HepG2 (cell line): ENCODE measurements around the gene MPC1. TPM values are rescaled to one million over a fixed set of nuclear protein-coding genes. Genes with fewer than 3 reads are reported as not detected.

ENCODE experiments used
- ATF5 ChIP-seq: sonication (generic); formaldehyde crosslinking; IDR thresholded peaks from 2 replicates; pipeline ENCODE4 v1.4.0; 2020; ENCODE audit warnings: mild to moderate bottlenecking, low read depth, missing genetic modification reagents
- HES4 ChIP-seq: sonication (generic); formaldehyde crosslinking; IDR thresholded peaks from 2 replicates; pipeline ENCODE4 v1.9.0; 2021; ENCODE audit warnings: mild to moderate bottlenecking, missing genetic modification reagents, borderline replicate concordance
- KDM1A ChIP-seq: IDR thresholded peaks from 2 replicates; pipeline ENCODE4 v1.6.1; 2016; ENCODE audit warnings: missing compliant biosample characterization
- MED1 ChIP-seq: sonication (generic); formaldehyde crosslinking; IDR thresholded peaks from 2 replicates; pipeline ENCODE4 v1.4.0; 2020; ENCODE audit warnings: missing genetic modification reagents
- MEIS1 ChIP-seq: sonication (generic); formaldehyde crosslinking; IDR thresholded peaks from 2 replicates; pipeline ENCODE4 v1.9.0; 2021; ENCODE audit warnings: mild to moderate bottlenecking, missing genetic modification reagents, moderate library complexity, borderline replicate concordance
- MTA1 ChIP-seq: sonication (generic); formaldehyde crosslinking; IDR thresholded peaks from 2 replicates; pipeline ENCODE4 v1.4.0; 2020; ENCODE audit warnings: missing genetic modification reagents, mild to moderate bottlenecking, borderline replicate concordance
- MTF2 ChIP-seq: sonication (generic); formaldehyde crosslinking; IDR thresholded peaks from 2 replicates; pipeline ENCODE4 v1.5.0; 2020; ENCODE audit warnings: missing genetic modification reagents, borderline replicate concordance
- NR2F1 ChIP-seq, 2 experiments: fragments of 450-650 bp in 1 of 2; formaldehyde crosslinking in 1 of 2; IDR thresholded peaks; 2 replicates each; pipeline versions ENCODE4 v1.5.0 to v1.6.1; 2016 to 2020; ENCODE audit warnings: mild to moderate bottlenecking in 1 of 2, missing compliant biosample characterization in 1 of 2, missing genetic modification reagents in 1 of 2, moderate library complexity in 1 of 2
- USF2 ChIP-seq, 2 experiments: sonication (generic) in 1 of 2; formaldehyde crosslinking in 1 of 2; IDR thresholded peaks; 2 replicates each; pipeline versions ENCODE4 v1.5.1 to v1.6.1; 2011 to 2020; ENCODE audit warnings: borderline replicate concordance in 1 of 2, low read depth in 1 of 2, low read length in 1 of 2, mild to moderate bottlenecking in 1 of 2, missing genetic modification reagents in 1 of 2, moderate library complexity in 1 of 2
- ZNF331 ChIP-seq: sonication (generic); formaldehyde crosslinking; IDR thresholded peaks from 2 replicates; pipeline ENCODE4 v1.4.0; 2020; ENCODE audit warnings: missing genetic modification reagents
- ZNF619 ChIP-seq: sonication (generic); formaldehyde crosslinking; IDR thresholded peaks from 2 replicates; pipeline ENCODE4 v1.4.0; 2020; ENCODE audit warnings: mild to moderate bottlenecking, missing genetic modification reagents
- ZNF75D ChIP-seq: sonication (generic); formaldehyde crosslinking; IDR thresholded peaks from 2 replicates; pipeline ENCODE4 v1.8.1; 2023; ENCODE audit warnings: missing genetic modification reagents, mild to moderate bottlenecking, borderline replicate concordance
- ZNF784 ChIP-seq: sonication (generic); formaldehyde crosslinking; IDR thresholded peaks from 2 replicates; pipeline ENCODE4 v1.5.1; 2020; ENCODE audit warnings: missing genetic modification reagents, mild to moderate bottlenecking, borderline replicate concordance
- polyA plus RNA-seq, 8 experiments: library from polyadenylated mRNA; depleted of rRNA in 3 of 8; stranded (reverse) in 7 of 8; unstranded in 1 of 8; fragments of >200 nt; fragmentation: Illumina TruSeq in 4 of 8; extraction: Trizol in 4 of 8; gene quantifications; 2 replicates each; pipeline versions ENCODE4 v1.2.1 to v1.2.3, GENCODE V29; 2011 to 2016; ENCODE audit warnings: low read depth in 4 of 8, missing spikeins in 1 of 8, mixed read lengths in 1 of 8; ENCODE audit not compliant: insufficient read depth in 1 of 8
- total RNA-seq, 5 experiments: library from RNA; depleted of rRNA; stranded (reverse); fragments of >200 nt; fragmentation: Illumina TruSeq; extraction: Trizol; gene quantifications; 2 replicates each; pipeline ENCODE4 v1.2.3, GENCODE V29; 2016; ENCODE audit warnings: low read depth in 1 of 5
- TF ChIP-seq, protein P1 (sequence below), 2 experiments: fragments of 450-650 bp in 1 of 2; sonication (generic) in 1 of 2; formaldehyde crosslinking in 1 of 2; IDR thresholded peaks; 2 replicates each; pipeline versions ENCODE4 v1.6.1 to v1.8.0; 2016 to 2022; ENCODE audit warnings: antibody characterized with exemption in 1 of 2, mild to moderate bottlenecking in 1 of 2, missing genetic modification reagents in 1 of 2

The MPC1 gene
- total and polyA plus RNA-seq, 2 of the 13 experiments (the other 11 are each of a cell fraction or from before 2014, with no cell fraction given) = 189 to 214 TPM

- TF ChIP-seq ZNF784 (CRISPR knock-in tag) (peak; percentile 69; the same call in 1 of the 2 replicates), USF2 (IDR thresholded peaks at IDR 0.05; ENCODE audit: low read depth, low read length) (no peak), USF2 (CRISPR knock-in tag; IDR thresholded peaks at IDR 0.05; ENCODE audit: borderline replicate concordance) (no peak), MEIS1 (CRISPR knock-in tag) (no peak), MTF2 (CRISPR knock-in tag) (peak; percentile 77; the same call in 1 of the 2 replicates), NR2F1 (CRISPR knock-in tag; IDR thresholded peaks at IDR 0.05) (no peak), ZNF331 (CRISPR knock-in tag) (peak; percentile 77; the same call in 1 of the 2 replicates), ZNF619 (CRISPR knock-in tag) (peak; percentile 89), HES4 (no peak), ATF5 (CRISPR knock-in tag) (no peak), MED1 (CRISPR knock-in tag) (peak; percentile 78), KDM1A (CRISPR knock-in tag) (0 out of 2 replicates have a peak, but pooled peaks have one; percentile 16), ZNF75D (CRISPR knock-in tag) (no peak), MTA1 (CRISPR knock-in tag) (peak; percentile 88; the same call in 1 of the 2 replicates)
- TF ChIP-seq, protein P1, sequence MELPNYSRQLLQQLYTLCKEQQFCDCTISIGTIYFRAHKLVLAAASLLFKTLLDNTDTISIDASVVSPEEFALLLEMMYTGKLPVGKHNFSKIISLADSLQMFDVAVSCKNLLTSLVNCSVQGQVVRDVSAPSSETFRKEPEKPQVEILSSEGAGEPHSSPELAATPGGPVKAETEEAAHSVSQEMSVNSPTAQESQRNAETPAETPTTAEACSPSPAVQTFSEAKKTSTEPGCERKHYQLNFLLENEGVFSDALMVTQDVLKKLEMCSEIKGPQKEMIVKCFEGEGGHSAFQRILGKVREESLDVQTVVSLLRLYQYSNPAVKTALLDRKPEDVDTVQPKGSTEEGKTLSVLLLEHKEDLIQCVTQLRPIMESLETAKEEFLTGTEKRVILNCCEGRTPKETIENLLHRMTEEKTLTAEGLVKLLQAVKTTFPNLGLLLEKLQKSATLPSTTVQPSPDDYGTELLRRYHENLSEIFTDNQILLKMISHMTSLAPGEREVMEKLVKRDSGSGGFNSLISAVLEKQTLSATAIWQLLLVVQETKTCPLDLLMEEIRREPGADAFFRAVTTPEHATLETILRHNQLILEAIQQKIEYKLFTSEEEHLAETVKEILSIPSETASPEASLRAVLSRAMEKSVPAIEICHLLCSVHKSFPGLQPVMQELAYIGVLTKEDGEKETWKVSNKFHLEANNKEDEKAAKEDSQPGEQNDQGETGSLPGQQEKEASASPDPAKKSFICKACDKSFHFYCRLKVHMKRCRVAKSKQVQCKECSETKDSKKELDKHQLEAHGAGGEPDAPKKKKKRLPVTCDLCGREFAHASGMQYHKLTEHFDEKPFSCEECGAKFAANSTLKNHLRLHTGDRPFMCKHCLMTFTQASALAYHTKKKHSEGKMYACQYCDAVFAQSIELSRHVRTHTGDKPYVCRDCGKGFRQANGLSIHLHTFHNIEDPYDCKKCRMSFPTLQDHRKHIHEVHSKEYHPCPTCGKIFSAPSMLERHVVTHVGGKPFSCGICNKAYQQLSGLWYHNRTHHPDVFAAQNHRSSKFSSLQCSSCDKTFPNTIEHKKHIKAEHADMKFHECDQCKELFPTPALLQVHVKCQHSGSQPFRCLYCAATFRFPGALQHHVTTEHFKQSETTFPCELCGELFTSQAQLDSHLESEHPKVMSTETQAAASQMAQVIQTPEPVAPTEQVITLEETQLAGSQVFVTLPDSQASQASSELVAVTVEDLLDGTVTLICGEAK (IDR thresholded peaks at IDR 0.05) = peak; percentile 63; the same call in 1 of the 2 replicates
- TF ChIP-seq, protein P1 (CRISPR knock-in tag; IDR thresholded peaks at IDR 0.05) = peak; percentile 82
These were observed 40.2 kb downstream of the MPC1 start, which contains the start of gene SFT2D1 (continued) for GRCh38 chr6:166342349-166343149.
